Right lung (tissue), 5 donors: ENCODE measurements around the gene HS3ST5. TPM values are rescaled to one million over a fixed set of nuclear protein-coding genes. Genes with fewer than 3 reads are reported as not detected.

Experiments used
- DNase-seq, 2 donors: peaks; one replicate each; pipeline ENCODE4 v3.0.0-alpha.2; 2013
- polyA plus RNA-seq, 5 donors: library from polyadenylated mRNA; unstranded; fragments of 120-200 nt; gene quantifications; one replicate each; pipeline versions ENCODE4 v1.2.1 to v1.2.3, GENCODE V29; 2013; ENCODE audit warnings: inconsistent platforms in 1 of 5, low replicate concordance in 1 of 5; ENCODE audit not compliant: insufficient read length in 5 of 5, insufficient read depth in 1 of 5

The HS3ST5 gene
- polyA plus RNA-seq, 5 donors = 0.10 to 0.28 (median 0.26) TPM

- DNase-seq = no peak
Measured at GRCh38 chr6:114195631-114196403, 147.0 kb downstream of the HS3ST5 start.

DNA sequence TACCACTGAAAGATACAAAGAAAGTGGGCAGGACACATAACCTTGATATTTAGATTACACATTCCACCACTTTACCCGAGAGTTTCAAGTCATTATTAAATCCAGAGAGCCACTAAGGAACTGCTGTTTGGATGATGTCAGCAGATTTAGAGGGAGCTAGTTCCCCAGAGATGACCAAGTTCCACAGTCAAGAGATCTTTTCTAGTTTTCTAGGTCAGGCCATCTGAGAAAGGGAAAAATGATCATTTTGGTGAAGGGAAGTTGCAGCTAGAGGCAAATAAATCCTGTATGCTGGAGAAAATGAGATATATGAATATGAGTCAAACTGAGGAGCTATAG is 147.8 kb downstream of the HS3ST5 start:
- DNase-seq = no peak

GRCh38 chr6:114194362-114195026 is 148.3 kb downstream of the HS3ST5 start:
- no peak for DNase-seq

GRCh38 chr6:114187563-114187962 is 155.3 kb downstream of the HS3ST5 start:
- DNase-seq = no peak

- no peak for DNase-seq
Measured at GRCh38 chr6:114181664-114182063, 161.2 kb downstream of the HS3ST5 start.

DNA sequence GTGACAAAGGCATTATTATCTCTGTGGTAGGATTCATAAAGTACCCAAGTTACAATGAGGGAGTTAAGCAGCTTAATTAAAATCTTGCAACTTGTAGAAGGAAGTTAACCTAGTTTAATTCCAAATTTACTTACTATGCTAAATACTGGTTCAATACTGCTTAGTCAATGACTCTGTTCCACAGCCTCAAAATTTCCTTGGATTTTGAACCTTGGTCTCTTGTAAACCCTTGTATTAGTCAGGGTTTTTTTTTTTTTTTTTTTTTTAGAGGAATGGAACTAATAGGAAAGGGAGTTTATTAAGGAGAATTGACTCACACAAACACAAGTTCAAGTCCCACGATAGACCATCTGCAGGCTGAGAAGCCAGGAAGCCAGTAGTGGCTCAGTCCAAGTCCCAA is 163.4 kb downstream of the HS3ST5 start:
- no peak for DNase-seq

- no peak for DNase-seq
Measured at GRCh38 chr6:114176726-114177125, 166.1 kb downstream of the HS3ST5 start.

DNA sequence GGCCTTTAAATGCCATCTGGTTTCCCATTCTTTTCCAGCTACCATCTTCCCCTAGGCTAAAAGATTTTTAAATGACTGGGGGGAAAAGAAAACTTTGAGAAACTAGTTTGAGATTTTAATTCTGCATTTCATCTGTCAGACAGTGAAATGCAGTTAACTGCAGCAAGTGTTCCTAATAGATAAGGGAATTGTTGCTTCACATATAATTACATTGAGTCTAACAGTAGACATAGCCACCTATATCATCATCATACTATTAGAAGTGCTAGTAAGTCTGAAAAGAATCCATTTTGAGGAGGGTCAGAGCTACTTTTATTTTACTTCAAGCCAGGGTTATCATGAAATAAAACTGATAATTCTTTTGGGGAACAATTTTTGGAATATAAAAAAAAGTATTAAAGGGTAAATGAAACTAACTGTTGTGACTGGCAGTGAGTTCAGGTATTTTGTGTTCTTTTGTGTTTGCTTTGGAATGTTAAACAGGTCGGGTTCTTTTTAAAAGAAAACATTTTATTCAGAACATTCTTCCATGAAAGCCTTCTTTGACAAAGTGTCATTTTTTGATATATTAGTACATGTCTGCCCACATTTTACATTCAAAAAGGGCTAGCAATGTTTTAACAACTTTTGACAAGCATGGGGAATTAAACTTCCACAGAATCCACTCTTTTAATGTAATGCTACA is 170.1 kb downstream of the HS3ST5 start:
- no peak for DNase-seq

- DNase-seq = no peak
Measured at GRCh38 chr6:114171473-114171872, 171.3 kb downstream of the HS3ST5 start.

DNA sequence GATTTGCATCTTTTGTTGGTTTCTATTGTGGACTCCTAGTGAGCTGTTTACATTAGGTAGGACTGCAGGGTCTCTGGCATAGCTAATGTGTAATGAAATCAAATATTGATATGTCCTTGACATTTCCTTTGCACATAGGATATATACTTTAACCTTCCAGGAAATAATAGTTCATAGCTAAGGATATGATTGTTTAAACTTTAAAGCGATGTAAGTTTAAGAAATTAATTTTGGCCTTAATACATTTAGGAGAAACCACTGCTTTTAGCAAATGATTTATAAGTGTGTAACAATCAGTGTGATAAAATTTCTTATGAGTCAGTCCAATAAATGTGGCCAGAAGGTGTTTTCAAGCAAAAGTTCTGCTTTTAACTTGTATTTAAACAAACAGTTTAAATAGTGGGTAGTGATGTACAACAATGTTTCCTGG is 171.8 kb downstream of the HS3ST5 start:
- DNase-seq = no peak

- no peak for DNase-seq
Measured at GRCh38 chr6:114170372-114170771, 172.5 kb downstream of the HS3ST5 start.

DNA sequence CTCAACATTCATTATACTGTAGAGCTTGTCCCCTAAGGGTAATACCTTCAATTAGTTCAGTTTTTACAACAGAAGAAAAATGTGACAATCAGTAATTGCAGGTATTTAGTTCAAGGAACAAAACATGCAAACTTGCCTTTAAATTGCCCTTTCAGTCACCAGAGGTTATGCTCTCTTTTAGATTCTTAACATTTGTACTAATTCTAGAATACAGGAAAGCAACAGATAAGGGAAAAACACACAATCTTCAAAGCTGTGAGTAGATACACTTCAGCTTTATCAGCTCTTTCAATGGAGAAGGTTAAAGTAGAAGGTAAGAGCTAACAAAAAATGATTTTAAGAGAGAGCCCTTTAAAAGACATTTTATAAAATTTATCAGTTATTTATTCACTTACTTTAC is 173.1 kb downstream of the HS3ST5 start:
- DNase-seq = no peak

DNA sequence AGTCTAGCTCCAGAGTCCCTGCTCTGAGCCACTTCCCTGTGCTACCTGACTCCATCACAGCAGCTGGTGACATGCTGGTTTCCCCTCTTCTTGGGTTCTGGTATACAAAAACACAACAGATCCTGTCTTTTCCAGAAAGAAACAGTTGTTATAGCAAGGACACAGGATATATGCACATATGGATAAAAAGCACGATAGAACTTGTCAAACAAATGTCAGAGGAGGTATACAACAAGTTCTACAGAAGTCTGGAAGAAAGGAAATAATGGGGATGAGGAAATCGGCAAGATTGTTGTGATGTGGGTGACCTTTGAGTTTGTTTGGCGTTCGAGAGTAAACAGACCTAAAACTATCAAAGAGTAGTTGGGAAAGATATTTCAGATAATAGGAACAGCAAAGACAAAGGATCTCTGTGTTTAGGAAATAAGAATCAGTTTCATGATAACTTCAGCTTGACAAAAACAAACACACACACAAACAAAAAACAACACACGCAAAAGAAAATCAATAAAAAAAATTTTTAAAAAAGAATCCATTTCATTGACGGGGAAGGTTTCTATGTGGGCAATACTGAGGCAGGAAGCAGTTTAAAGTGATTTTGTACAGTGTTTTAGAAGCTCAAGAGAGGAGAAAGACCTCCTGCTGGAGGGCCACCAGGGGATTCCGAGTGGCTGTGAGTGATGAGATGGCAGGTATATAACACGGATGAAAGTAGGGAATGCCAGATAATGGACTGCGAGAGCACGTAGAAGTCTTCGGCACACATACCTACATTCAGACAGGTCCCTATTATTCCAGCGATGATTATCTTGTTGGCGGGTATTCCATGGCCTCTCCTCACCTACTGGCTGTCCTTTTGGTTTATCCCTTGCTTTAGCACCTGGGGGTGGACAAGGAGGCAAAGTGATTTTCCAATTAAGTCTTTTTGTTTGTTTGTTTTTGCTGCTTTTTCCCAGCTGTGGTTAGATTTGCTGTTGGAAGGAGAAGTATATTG is 174.9 kb downstream of the HS3ST5 start:
- DNase-seq = no peak

GRCh38 chr6:114164207-114164606 is 178.6 kb downstream of the HS3ST5 start:
- DNase-seq = no peak

GRCh38 chr6:114162691-114163347 is 180.0 kb downstream of the HS3ST5 start:
- DNase-seq = no peak

GRCh38 chr6:114160881-114161280 is 181.9 kb downstream of the HS3ST5 start:
- no peak for DNase-seq

- no peak for DNase-seq
Measured at GRCh38 chr6:114159727-114160126, 183.1 kb downstream of the HS3ST5 start.

DNA sequence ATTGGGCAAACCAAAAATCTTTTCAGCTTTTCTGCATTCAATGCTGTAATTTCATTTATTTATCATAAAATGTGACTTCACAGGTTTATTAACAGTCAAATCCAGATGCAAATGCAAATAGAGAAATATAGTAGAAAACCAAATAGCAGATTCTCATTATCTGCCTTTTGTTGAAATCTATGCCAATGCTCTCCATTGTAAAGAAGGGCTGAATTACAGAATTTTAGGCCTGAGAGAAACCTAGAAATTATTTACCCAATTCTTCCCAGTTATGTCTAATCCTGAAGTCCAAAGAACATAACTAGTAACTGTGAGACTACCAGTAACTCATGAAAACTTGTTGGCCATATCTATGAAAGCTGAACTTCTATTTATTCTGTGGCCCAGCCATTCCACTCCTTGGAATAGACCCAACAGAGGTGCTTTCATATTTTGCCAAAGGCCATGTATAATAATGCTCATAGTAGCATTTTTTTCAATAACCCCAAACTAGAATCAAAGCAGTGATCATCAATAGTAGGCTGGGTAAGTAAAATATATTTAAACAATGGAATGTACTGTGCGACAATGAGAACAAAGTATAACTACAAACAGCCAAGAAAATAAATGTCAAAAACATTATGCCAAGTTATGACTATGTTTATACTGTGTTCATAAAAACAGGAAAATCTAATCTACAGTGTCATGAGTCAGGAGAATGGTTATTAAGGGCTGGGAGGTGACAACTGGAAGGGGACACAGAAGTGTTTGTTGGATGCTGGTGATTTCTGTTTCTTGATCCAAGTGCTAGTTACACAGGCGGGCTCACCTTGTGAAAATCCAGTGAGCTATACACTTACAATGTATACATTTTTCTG is 183.8 kb downstream of the HS3ST5 start:
- no peak for DNase-seq

DNA sequence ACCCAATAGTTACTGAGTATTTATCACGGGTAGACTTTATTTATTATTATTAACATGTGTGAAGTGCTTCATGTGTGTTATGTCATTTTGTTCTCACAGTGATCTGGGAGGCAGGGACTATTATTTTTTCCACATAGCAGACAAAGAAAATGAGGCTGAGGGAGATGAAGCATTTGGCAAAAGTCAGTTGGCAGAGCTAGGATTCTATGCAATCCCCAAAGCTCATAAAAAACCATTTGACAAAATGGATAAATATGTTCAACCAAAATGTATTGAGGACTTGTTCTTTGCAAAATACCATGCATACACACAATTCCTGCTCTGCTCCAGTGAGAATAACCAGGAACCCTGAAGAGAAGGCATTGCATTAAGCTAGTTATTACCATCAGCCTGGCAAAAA is 184.4 kb downstream of the HS3ST5 start:
- no peak for DNase-seq

- DNase-seq = no peak
Measured at GRCh38 chr6:114157848-114158247, 185.0 kb downstream of the HS3ST5 start.
